ENCODE measurements around the gene ZDHHC11B.
"Not testable (repeated sequence)": the region's sequence is repeated elsewhere in the genome, so short reads cannot be mapped to it uniquely, and the experiment has no call there.

Gene ZDHHC11B

GRCh38 chr5:766666-767431 is 17.7 kb downstream of the ZDHHC11B start:
- no peak for DNase-seq

DNA sequence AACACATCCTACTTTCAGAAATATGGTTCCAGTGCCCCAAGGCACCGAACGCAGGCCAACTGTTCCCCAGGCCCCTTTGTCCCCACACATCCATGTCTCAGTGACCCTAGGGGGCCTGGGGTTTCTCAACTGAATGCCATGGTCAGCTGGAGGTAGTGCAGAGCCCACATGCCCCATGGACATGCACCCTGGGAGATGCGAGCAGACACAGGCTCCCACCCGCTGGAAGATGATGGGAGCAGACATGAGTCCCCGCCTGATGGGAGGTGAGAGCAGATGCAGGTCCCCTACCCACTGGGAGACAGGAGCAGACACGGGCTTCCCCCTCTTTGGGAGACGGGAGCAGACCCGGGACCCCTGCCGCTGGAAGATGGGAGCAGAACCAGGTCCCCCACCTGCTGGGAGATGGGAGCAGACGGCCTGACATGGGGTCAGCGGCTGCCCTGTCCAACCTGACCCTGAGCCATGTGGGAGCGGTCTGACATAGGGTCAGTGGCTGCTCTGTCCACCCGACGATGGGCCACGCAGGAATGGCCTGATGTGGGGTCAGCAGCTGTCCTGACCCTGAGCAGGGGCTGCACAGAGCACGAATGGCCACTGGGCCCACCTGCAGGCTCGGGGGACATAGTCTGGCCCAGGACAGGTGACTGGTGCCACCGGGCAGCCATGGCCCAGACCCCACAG is 18.4 kb downstream of the ZDHHC11B start:
- no peak for DNase-seq

GRCh38 chr5:763998-764781 is 20.3 kb downstream of the ZDHHC11B start:
- DNase-seq: no peak

- DNase-seq: no peak
Measured at GRCh38 chr5:763397-763796, 21.1 kb downstream of the ZDHHC11B start.

GRCh38 chr5:762996-763395 is 21.5 kb downstream of the ZDHHC11B start:
- not testable (repeated sequence) for DNase-seq

GRCh38 chr5:761854-762710 is 22.4 kb downstream of the ZDHHC11B start:
- DNase-seq: no peak

DNA sequence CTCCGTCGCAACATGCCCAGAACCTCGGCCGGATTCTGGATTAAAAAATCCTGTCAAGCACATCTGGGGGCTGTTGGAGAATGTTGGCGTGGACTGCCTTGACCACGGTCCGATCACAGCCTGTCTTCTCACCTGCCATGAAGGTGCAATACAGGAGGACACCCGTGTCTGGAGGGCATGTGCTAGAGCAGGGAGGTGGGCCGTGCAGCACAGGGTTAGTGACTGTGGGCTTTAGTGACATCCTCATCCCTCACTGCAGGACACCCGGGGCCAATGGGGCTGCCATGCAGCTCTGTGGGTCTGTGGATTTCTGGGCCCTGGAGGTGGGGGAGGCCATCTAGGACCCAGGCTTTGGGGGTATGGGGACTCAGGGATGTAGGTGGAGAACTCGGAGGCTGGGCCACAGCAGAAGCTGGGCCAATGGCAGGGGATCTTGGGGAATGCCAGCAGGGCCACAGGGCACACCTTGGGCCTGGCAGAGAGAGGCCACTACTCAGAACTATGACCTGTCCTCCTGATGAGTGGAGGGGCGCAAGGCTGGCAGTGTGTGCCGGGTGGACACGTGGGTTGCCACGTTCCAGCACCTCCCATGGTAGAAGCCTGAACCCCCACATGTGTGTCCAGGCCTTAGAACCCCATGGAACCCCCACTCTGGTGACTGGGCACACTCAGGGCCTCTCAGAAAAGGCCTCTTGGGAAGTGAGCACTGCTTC is 23.3 kb downstream of the ZDHHC11B start:
- DNase-seq: no peak

- DNase-seq: no peak
Measured at GRCh38 chr5:760363-761058, 24.0 kb downstream of the ZDHHC11B start.

- no peak for DNase-seq
Measured at GRCh38 chr5:759781-760362, 24.7 kb downstream of the ZDHHC11B start.

DNA sequence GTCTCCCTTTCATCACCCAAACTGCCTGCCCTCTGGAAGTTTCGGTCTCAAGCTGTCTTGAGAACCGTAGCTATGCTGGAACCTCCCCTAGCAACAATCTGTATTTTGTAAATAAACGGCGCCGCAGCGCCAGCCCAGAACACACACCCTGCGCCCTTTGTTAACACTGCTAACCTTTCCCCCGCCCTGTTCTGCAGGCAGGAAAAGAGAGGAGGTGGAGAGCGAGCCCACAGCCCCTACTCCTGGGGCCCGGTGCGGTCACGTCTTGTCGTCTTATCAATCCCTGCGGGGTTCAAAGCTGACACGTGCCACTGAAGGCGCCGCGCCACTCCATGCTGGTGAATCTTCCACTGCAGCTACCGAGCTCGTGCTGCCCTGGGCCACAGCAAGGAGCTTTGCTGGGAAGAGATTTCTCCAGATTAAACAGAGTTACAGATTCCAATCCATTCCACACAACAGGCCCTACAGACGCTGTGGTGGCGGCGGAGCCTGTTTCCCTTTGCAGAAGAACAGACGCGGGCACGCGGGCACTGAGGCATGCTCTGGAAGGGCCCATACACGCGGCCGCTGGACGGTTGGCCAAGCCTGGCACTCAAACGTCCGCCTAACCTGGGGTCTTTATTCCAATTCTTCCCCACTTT is 25.3 kb downstream of the ZDHHC11B start:
- peak; percentile 73 for DNase-seq

- DNase-seq: no peak
Measured at GRCh38 chr5:758698-759053, 25.9 kb downstream of the ZDHHC11B start.

- DNase-seq: peak; percentile 38
Measured at GRCh38 chr5:757931-758697, 26.4 kb downstream of the ZDHHC11B start.

- no peak for DNase-seq
Measured at GRCh38 chr5:757346-757930, 27.1 kb downstream of the ZDHHC11B start.

- no peak for DNase-seq
Measured at GRCh38 chr5:756865-757345, 27.6 kb downstream of the ZDHHC11B start.

- DNase-seq: no peak
Measured at GRCh38 chr5:756171-756570, 28.4 kb downstream of the ZDHHC11B start.

DNA sequence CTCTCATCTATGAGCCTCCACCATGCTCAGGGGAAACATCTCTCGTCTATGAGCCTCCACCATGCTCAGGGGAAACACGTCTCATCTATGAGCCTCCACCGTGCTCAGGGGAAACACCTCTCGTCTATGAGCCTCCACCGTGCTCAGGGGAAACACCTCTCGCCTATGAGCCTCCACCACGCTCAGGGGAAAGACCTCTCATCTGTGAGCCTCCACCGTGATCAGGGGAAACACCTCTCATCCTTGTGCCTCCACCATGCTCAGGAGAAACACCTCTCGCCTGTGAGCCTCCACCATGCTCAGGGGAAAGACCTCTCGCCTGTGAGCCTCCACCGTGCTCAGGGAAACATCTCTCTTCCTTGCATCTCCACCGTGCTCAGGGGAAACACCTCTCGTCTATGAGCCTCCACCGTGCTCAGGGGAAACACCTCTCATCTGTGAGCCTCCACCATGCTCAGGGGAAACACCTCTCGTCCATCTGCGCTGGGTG is 30.3 kb downstream of the ZDHHC11B start:
- not testable (repeated sequence) for DNase-seq

- not testable (repeated sequence) for DNase-seq
Measured at GRCh38 chr5:753567-754142, 30.9 kb downstream of the ZDHHC11B start.

GRCh38 chr5:752532-753115 is 31.9 kb downstream of the ZDHHC11B start:
- not testable (repeated sequence) for DNase-seq

Measured in stimulated activated CD4-positive, alpha-beta T cell treated with anti-CD3 and anti-CD28 coated beads, Interleukin-4, amount 100 ng/mL, for 24 hours (primary cell).